Globus pallidus (tissue), 1 donor: ENCODE measurements around the gene USP6NL.
"Not testable (repeated sequence)": the region's sequence is repeated elsewhere in the genome, so short reads cannot be mapped to it uniquely, and the experiment has no call there.

ENCODE experiments used
- DNase-seq: peaks from one replicate; pipeline ENCODE4 v3.0.0-alpha.2; 2015; ENCODE audit warnings: low spot score

Gene USP6NL

GRCh38 chr10:11444531-11445228, 166.8 kb downstream of the USP6NL start:
- DNase-seq, result no peak

- no peak for DNase-seq
Measured at GRCh38 chr10:11444155-11444530, 167.3 kb downstream of the USP6NL start.

GRCh38 chr10:11443468-11444154, 167.8 kb downstream of the USP6NL start:
- no peak for DNase-seq

GRCh38 chr10:11442001-11442773, 169.3 kb downstream of the USP6NL start:
- no peak for DNase-seq

GRCh38 chr10:11441151-11441535, 170.3 kb downstream of the USP6NL start:
- DNase-seq, result no peak

GRCh38 chr10:11440250-11441150, 170.9 kb downstream of the USP6NL start:
- no peak for DNase-seq

GRCh38 chr10:11439523-11440053, 171.9 kb downstream of the USP6NL start:
- no peak for DNase-seq

- no peak for DNase-seq
Measured at GRCh38 chr10:11437391-11438142, 173.9 kb downstream of the USP6NL start.

- DNase-seq, result not testable (repeated sequence)
Measured at GRCh38 chr10:11436445-11436844, 175.0 kb downstream of the USP6NL start.

GRCh38 chr10:11435581-11435981, 175.9 kb downstream of the USP6NL start:
- DNase-seq, result no peak

GRCh38 chr10:11434324-11434723, 177.1 kb downstream of the USP6NL start:
- no peak for DNase-seq

- no peak for DNase-seq
Measured at GRCh38 chr10:11433657-11434056, 177.8 kb downstream of the USP6NL start.

- no peak for DNase-seq
Measured at GRCh38 chr10:11431216-11431555, 180.3 kb downstream of the USP6NL start.

- no peak for DNase-seq
Measured at GRCh38 chr10:11430421-11431215, 180.8 kb downstream of the USP6NL start.

- no peak for DNase-seq
Measured at GRCh38 chr10:11429439-11430052, 181.9 kb downstream of the USP6NL start.

- DNase-seq, result no peak
Measured at GRCh38 chr10:11425676-11426075, 185.8 kb downstream of the USP6NL start.

- no peak for DNase-seq
Measured at GRCh38 chr10:11425296-11425610, 186.2 kb downstream of the USP6NL start.

GRCh38 chr10:11424456-11425295, 186.8 kb downstream of the USP6NL start:
- peak; percentile 37 for DNase-seq

- DNase-seq, result no peak
Measured at GRCh38 chr10:11416974-11417373, 194.5 kb downstream of the USP6NL start.
